Omental fat pad (tissue), 4 donors: ENCODE data around the gene ACSS2. TPM values are rescaled to one million over a fixed set of nuclear protein-coding genes. Genes with fewer than 3 reads are reported as not detected.

Source experiments
- ATAC-seq: fragments of 150-250 bp; one replicate; pipeline ENCODE4 v1.9.1; 2016; ENCODE audit warnings: mild to moderate bottlenecking, moderate library complexity; ENCODE audit not compliant: low FRiP score
- DNase-seq: peaks from one replicate; pipeline ENCODE4 v3.0.0-alpha.2; 2019; ENCODE audit warnings: low spot score
- CTCF ChIP-seq, 3 donors: fragments of 450-650 bp; IDR thresholded peaks; one replicate each; pipeline ENCODE4 v1.5.1; 2016 to 2017; ENCODE audit warnings: antibody characterized with exemption in 3 of 3, mild to moderate bottlenecking in 3 of 3, moderate library complexity in 2 of 3
- total RNA-seq, 4 donors: library from RNA; depleted of rRNA; stranded (reverse); fragments of >200 nt; gene quantifications; one replicate each; pipeline ENCODE4 v1.1.0, GENCODE V29; 2016

Gene ACSS2
- total RNA-seq, 4 donors from 2014 or later = 72.4 to 119 (median 102) TPM

- DNase-seq (no peak), ATAC-seq (no peak)
- TF ChIP-seq CTCF (IDR thresholded peaks at IDR 0.05) = no peak
Measured at GRCh38 chr20:34849778-34850177, 26.6 kb upstream of the ACSS2 start.

GRCh38 chr20:34850969-34851368, 25.4 kb upstream of the ACSS2 start:
- no peak for ATAC-seq
- no peak for TF ChIP-seq CTCF (IDR thresholded peaks at IDR 0.05)
- no peak for DNase-seq

- DNase-seq = no peak
- no peak for TF ChIP-seq CTCF (IDR thresholded peaks at IDR 0.05)
- ATAC-seq = no peak
Measured at GRCh38 chr20:34852298-34852697, 24.1 kb upstream of the ACSS2 start.

DNA sequence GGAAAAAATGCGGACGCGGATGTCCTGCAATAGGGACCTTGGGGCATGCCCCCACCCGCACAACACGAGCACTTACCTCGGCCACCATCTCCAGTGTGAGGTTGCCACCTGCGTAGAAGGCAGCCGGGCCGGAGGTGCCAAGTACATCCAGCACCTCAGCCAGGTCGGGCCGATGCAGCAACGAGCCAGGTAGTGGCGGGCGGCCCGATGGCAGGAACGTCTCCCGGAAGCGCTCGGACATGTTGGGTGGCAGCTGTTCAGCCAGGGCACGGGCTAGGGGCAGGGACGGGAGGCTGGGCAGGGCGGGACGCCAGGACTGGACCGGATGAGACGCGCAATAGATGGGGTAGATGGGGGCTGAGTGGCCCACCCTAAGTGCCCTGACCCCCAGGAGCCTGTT, 17.0 kb upstream of the ACSS2 start:
- no peak for TF ChIP-seq CTCF (IDR thresholded peaks at IDR 0.05)
- DNase-seq (no peak), ATAC-seq (no peak)

DNA sequence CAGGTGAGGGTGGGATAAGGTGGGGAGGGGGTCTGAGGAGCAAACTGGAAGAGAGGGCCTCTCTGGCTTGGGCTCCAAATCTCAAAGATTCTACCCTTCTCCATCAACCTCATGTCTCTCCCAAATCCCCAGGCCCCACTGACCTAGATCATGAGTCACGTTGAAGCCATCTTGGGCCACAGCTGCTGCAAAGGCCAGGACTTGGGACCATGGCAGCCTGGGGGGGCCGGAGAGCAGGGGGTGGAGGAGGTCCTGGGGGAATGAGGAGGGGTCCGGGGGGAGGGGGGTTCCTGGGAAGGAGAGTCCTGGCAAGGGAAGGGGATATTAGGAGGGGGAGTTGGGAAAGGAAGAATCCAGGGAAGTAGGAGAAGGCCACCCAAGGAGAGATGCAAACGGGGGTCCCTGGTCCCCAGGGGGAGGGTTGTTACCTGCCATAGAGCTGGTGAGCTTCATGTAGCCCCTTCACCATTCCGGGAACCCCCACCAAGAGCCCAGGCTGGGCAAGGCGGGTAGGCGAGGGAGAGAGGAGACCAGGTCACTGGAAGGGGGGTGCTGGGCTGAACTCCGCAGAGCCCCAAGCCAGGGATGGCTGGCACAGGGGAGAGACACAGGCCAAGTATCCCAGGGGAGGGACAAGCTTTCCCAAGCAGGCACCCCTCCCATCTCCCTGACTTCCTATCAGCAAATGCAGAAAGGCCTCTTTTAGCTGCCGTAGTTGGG, 16.4 kb upstream of the ACSS2 start:
- DNase-seq (no peak), ATAC-seq (no peak)

DNA sequence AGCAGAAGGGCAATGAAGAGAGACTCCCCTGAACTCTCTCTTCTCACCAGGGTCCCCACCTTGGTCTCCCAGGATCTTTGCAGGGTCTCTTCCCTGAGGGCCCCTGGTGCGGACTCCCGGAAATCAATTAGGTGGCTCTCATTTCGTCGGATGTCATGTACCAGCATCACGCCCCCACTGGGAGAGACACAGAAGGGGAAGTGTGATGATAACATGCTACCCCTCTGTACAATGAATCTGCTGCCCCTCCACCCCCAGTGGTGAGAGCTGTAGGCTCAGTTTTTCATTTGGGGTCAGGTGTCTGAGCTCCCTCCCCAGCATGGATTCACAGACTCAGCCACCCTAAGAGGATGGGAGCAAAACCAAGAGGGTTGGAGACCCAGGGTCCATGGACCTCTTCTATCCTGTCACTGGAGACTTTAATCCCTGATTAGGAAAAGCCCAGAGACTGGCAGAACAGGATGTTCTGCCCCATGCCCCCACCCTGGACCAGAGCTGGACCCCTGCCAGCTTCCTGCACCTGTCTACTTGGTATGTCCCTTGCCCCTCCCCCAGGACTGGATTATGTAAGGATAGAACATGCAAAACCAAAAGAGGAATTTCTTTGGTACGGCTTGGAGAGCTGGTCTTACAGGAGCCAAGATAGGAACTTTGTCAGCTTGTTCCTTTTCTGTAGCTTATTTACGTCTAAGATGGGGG, 14.9 kb upstream of the ACSS2 start:
- no peak for TF ChIP-seq CTCF (IDR thresholded peaks at IDR 0.05)
- no peak for ATAC-seq
- no peak for DNase-seq

More for the DNA sequence above, 16.4 kb upstream of the ACSS2 start:
- TF ChIP-seq CTCF (IDR thresholded peaks at IDR 0.05) = no peak

DNA sequence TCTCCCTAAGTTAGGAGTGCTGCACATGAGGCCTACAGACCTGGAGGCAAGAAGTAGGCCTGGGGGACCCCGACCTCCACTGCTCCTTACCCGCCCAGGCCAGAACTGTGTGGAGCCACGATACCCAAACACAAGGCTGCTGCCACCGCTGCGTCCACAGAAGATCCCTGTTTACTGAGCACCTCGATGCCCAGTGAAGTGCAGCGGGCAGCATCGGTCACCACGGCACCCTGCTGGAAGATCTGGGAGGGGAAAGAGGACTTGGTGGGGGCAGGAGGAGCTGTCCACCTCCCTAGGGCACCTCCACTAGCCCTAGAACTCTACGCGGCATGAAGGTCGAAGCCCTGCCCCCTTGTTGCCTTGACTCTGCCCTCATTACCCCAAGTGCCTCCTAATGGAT, 13.7 kb upstream of the ACSS2 start:
- TF ChIP-seq CTCF (IDR thresholded peaks at IDR 0.05) = no peak
- ATAC-seq = no peak
- DNase-seq = no peak
